PFSK-1 (cell line): Measurements from ENCODE around the gene ASIC3. TPM values are rescaled to one million over a fixed set of nuclear protein-coding genes. Genes with fewer than 3 reads are reported as not detected.

Experiments used
- FOXP2 ChIP-seq: optimal IDR thresholded peaks from 2 replicates; pipeline ENCODE3; 2011; ENCODE audit warnings: borderline replicate concordance, control low read depth, inconsistent platforms; ENCODE audit not compliant: insufficient read depth; ENCODE audit errors: extremely low read length, extremely low read depth
- POLR2AphosphoS5 ChIP-seq: IDR thresholded peaks from 2 replicates; pipeline ENCODE4 v1.6.1; 2012; ENCODE audit warnings: low read depth, mild to moderate bottlenecking, control low read depth, low read length, moderate library complexity
- SIN3A ChIP-seq: IDR thresholded peaks from 2 replicates; pipeline ENCODE4 v1.6.1; 2012; ENCODE audit warnings: mild to moderate bottlenecking, low read length, moderate library complexity, borderline replicate concordance; ENCODE audit not compliant: insufficient read depth
- TAF1 ChIP-seq: IDR thresholded peaks from 2 replicates; pipeline ENCODE4 v1.6.1; 2012; ENCODE audit warnings: low read length, control low read depth, borderline replicate concordance; ENCODE audit not compliant: insufficient read depth
- polyA plus RNA-seq: library from polyadenylated mRNA; unstranded; fragments of >200 nt; gene quantifications from one replicate; pipeline ENCODE4 v1.2.1, GENCODE V29; 2012; ENCODE audit warnings: low read depth, missing spikeins; ENCODE audit not compliant: insufficient read length
- TF ChIP-seq, protein P1 (sequence below), 2 experiments: IDR thresholded peaks; 2 replicates each; pipeline versions ENCODE4 v1.6.1 to v1.8.0; 2011 to 2012; ENCODE audit warnings: low read depth in 2 of 2, low read length in 2 of 2, control low read depth in 1 of 2, inconsistent platforms in 1 of 2, mild to moderate bottlenecking in 1 of 2, moderate library complexity in 1 of 2; ENCODE audit not compliant: insufficient read depth in 1 of 2

The ASIC3 gene
- 29.0 TPM for polyA plus RNA-seq

- TF ChIP-seq, protein P1, sequence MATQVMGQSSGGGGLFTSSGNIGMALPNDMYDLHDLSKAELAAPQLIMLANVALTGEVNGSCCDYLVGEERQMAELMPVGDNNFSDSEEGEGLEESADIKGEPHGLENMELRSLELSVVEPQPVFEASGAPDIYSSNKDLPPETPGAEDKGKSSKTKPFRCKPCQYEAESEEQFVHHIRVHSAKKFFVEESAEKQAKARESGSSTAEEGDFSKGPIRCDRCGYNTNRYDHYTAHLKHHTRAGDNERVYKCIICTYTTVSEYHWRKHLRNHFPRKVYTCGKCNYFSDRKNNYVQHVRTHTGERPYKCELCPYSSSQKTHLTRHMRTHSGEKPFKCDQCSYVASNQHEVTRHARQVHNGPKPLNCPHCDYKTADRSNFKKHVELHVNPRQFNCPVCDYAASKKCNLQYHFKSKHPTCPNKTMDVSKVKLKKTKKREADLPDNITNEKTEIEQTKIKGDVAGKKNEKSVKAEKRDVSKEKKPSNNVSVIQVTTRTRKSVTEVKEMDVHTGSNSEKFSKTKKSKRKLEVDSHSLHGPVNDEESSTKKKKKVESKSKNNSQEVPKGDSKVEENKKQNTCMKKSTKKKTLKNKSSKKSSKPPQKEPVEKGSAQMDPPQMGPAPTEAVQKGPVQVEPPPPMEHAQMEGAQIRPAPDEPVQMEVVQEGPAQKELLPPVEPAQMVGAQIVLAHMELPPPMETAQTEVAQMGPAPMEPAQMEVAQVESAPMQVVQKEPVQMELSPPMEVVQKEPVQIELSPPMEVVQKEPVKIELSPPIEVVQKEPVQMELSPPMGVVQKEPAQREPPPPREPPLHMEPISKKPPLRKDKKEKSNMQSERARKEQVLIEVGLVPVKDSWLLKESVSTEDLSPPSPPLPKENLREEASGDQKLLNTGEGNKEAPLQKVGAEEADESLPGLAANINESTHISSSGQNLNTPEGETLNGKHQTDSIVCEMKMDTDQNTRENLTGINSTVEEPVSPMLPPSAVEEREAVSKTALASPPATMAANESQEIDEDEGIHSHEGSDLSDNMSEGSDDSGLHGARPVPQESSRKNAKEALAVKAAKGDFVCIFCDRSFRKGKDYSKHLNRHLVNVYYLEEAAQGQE (IDR thresholded peaks at IDR 0.05; ENCODE audit: insufficient read depth in 1 of 2, low read depth in 2 of 2, low read length in 2 of 2): no peak
- TF ChIP-seq TAF1: no peak
- no peak for TF ChIP-seq POLR2AphosphoS5
- no peak for TF ChIP-seq FOXP2
- no peak for TF ChIP-seq SIN3A
Observed at GRCh38 chr7:151047976-151048815, at the start of gene ASIC3. TSS of gene ASIC3 (plus strand) at chr7:151048531. CDS start at chr7:151048886, 355 bp downstream.

DNA sequence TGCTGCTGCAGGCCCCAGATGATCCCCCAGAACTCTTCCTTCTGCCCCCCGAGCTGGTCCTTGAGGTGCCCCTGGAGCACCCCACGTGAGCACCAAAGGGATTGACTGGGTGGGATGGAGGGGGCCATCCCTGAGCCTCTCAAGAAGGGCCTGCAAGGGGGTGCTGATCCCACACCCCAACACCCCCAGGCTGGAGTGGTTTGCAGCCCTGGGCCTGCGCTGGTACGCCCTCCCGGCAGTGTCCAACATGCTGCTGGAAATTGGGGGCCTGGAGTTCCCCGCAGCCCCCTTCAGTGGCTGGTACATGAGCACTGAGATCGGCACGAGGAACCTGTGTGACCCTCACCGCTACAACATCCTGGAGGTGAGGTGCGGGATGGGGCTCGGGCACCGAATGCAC is 49.3 kb upstream of the ASIC3 start:
- no peak for TF ChIP-seq SIN3A
- TF ChIP-seq, protein P1 (IDR thresholded peaks at IDR 0.05; ENCODE audit: insufficient read depth in 1 of 2, low read depth in 2 of 2, low read length in 2 of 2): no peak
- TF ChIP-seq POLR2AphosphoS5: no peak
- no peak for TF ChIP-seq TAF1
- no peak for TF ChIP-seq FOXP2

- no peak for TF ChIP-seq FOXP2
- TF ChIP-seq TAF1: no peak
Observed at GRCh38 chr7:150999497-151000230, 48.7 kb upstream of the ASIC3 start.

DNA sequence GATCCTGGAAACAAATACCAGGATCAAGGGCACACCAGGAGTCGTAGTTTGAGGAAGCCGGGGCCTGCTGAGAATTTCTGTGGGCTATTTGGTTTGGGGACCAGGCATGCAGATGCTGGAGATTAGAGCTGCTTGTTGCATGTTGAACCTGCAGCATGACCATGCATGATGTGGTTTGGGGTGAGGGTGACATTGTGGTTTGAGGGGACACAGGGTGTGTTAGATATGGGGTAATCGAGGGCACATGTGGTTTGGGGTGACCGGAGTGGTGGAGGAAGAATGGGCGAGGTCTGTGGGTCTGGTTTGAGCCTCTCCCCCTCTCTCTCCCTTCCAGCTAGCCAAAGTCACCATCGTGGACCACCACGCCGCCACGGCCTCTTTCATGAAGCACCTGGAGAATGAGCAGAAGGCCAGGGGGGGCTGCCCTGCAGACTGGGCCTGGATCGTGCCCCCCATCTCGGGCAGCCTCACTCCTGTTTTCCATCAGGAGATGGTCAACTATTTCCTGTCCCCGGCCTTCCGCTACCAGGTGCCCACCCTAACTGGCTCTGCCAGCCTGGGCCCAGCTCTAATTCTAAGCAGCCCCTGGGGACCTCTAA is 47.3 kb upstream of the ASIC3 start:
- TF ChIP-seq FOXP2 (no peak), TAF1 (no peak), POLR2AphosphoS5 (no peak), SIN3A (no peak)
- TF ChIP-seq, protein P1 (IDR thresholded peaks at IDR 0.05; ENCODE audit: insufficient read depth in 1 of 2, low read depth in 2 of 2, low read length in 2 of 2): no peak

GRCh38 chr7:151001546-151001945 is 46.8 kb upstream of the ASIC3 start:
- TF ChIP-seq FOXP2 (no peak), TAF1 (no peak), SIN3A (no peak), POLR2AphosphoS5 (no peak)
- TF ChIP-seq, protein P1 (IDR thresholded peaks at IDR 0.05; ENCODE audit: insufficient read depth in 1 of 2, low read depth in 2 of 2, low read length in 2 of 2): no peak
